ENCODE data around the gene LHPP. TPM values are rescaled to one million over a fixed set of nuclear protein-coding genes. Genes with fewer than 3 reads are reported as not detected.

LHPP gene
- total and polyA plus RNA-seq, 8 donors: 8.5 to 48.7 (median 17.0) TPM

DNA sequence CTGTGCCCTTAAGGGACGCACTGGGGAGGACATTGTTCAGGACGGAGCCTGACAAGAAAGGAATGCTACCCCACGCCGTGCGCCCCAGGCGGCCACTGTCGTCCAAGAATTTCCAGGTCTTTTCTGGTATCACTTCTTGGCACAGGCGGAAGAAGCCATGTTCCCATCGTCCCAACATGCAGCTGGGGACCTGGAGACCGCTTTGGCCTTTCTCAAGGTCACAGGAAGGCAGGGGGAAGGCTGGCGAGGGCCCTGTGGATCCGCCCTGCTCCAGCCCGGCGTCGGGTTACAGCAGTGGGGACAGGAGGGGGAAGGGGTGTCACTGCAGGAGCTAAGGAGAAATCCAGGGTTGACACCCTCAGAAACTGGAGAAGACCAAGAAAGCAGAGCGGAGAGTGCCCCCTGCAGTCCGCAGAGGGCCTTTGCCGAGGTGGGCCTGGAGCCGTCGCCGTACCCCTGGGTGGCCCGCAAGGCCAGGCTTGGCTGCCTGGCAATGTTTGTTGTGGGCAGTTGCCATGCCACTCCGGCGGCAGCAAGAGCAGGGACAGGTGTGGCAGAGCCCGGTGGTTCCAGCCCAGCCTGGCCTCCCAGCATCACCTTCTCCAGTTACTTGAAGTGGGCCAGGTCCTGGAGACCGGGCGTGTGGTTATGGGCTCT, 104.1 kb downstream of the LHPP start:
- DNase-seq: peak; percentile 63 to 81
- TF ChIP-seq EP300 (IDR thresholded peaks at IDR 0.05): no peak
- TF ChIP-seq, protein P1, sequence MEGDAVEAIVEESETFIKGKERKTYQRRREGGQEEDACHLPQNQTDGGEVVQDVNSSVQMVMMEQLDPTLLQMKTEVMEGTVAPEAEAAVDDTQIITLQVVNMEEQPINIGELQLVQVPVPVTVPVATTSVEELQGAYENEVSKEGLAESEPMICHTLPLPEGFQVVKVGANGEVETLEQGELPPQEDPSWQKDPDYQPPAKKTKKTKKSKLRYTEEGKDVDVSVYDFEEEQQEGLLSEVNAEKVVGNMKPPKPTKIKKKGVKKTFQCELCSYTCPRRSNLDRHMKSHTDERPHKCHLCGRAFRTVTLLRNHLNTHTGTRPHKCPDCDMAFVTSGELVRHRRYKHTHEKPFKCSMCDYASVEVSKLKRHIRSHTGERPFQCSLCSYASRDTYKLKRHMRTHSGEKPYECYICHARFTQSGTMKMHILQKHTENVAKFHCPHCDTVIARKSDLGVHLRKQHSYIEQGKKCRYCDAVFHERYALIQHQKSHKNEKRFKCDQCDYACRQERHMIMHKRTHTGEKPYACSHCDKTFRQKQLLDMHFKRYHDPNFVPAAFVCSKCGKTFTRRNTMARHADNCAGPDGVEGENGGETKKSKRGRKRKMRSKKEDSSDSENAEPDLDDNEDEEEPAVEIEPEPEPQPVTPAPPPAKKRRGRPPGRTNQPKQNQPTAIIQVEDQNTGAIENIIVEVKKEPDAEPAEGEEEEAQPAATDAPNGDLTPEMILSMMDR (IDR thresholded peaks at IDR 0.05): peak in 3 of 7 experiments; percentile 4 to 21 (median 18)
- no peak for TF ChIP-seq POLR2AphosphoS5 (IDR thresholded peaks at IDR 0.05)
- no peak for TF ChIP-seq POLR2A (IDR thresholded peaks at IDR 0.05)
- intact Hi-C loops (cut with DNase I; ENCODE audit: low total_unique reads): no loop called here
- Histone ChIP-seq H3K36me3 (no peaks in the 10 kb centered on the region), H3K4me3 (no peak overlapping the region), H3K9me3 (no peaks in the 10 kb centered on the region), H3K27me3 (no peaks in the 10 kb centered on the region), H3K4me1 (peaks cover 5 to 23% (median 9%) of the 10 kb centered on the region in 4 donors), H3K27ac (no peak overlapping the region)
- 27 to 61% (median 48%) methylated on average over 24 to 27 of the region's 27 CpGs for WGBS, 5 donors

DNA sequence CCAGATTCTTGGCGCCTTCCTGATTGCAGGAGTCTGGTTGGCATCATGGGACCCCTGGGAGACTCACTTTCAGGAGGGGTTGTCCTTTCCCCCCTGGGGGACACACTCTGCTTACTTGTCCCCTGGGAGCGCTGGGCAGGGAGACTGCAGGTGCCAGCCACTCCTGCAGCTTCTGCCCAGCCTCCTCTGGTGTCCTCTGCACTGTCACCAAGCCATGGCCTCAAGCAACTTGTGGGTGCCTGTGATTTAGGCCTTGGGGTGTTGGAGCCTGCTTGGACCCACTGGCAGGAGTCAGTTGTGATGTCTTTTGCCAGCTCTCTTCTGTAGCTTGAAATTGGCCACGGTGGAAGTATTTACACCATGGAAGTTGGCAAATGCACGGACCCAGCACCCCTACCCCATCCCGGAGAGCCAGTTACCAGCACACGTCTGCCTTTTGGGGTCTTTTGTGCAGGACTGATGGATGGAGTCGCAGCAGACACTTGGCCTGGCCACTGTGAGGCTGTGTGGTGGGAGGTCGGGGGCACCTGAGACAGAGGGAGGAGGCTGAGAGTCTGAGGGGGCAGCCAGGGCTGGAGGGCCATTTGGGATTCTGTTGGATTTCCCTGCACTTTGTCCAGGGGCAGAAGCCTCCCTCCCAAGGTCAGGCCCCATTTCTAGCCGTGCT, 104.7 kb downstream of the LHPP start:
- DNase-seq: no peak
- Histone ChIP-seq H3K27me3 (no peaks in the 10 kb centered on the region), H3K36me3 (no peaks in the 10 kb centered on the region), H3K27ac (no peak overlapping the region), H3K4me1 (peaks cover 0 to 17% (median 8%) of the 10 kb centered on the region in 4 donors), H3K9me3 (no peaks in the 10 kb centered on the region), H3K4me3 (no peak overlapping the region)
- 85 to 92% (median 88%) methylated on average over 6 to 9 of the region's 9 CpGs for WGBS, 5 donors
- intact Hi-C loops (cut with DNase I; ENCODE audit: low total_unique reads): no loop called here
- TF ChIP-seq, protein P1 (IDR thresholded peaks at IDR 0.05): no peak
- TF ChIP-seq EP300 (IDR thresholded peaks at IDR 0.05) (no peak), POLR2A (IDR thresholded peaks at IDR 0.05) (no peak), POLR2AphosphoS5 (IDR thresholded peaks at IDR 0.05) (no peak)

DNA sequence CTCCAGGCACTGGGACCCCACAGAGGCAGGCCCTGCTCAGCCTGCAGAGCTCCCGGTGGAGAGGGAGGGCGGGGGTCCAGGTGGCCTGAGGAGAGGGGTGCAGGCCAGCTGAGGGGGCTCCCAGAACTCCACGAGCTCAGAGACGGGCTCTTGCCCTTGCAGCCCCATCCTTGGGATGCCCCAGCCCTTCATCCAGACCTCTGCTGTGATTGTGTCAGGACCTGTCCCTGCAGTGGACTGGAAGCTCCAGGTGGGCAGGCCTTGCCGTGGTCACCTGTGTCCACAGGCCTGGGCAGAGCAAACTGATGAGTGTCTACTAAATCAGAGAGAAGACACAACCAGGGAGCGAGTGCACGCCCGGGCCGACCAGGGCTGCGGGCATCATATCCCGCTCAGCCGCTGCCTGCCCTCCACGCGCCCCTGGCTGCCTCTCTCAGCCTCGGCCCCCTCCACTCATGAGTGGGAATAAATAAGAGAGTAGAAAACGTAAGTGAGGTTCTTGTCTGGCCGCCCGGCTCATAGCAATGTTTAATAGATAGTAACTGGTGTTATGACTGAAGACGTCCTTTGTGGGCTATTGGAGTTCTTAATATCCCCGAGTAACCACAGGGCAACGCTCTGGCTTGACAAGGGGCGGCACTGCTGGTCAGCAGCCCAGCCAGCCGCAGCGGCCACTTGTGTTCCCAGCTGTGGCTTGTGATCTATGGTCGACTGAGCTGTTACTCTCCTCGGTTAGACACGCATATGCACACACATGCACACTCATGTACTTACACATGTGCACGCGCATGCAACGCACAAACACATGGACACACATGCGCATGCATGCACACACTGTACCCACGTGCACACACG, 105.6 kb downstream of the LHPP start:
- no peak for DNase-seq
- no peak overlapping the region for H3K4me3 ChIP-seq
- H3K36me3 ChIP-seq: no peaks in the 10 kb centered on the region
- H3K9me3 ChIP-seq: no peaks in the 10 kb centered on the region
- H3K4me1 ChIP-seq: peaks cover 0 to 14% (median 8%) of the 10 kb centered on the region in 4 donors
- TF ChIP-seq EP300 (IDR thresholded peaks at IDR 0.05) (no peak), POLR2A (IDR thresholded peaks at IDR 0.05) (no peak), POLR2AphosphoS5 (IDR thresholded peaks at IDR 0.05) (no peak)
- TF ChIP-seq, protein P1 (IDR thresholded peaks at IDR 0.05): no peak
- intact Hi-C loops (cut with DNase I; ENCODE audit: low total_unique reads): no loop called here
- WGBS, 5 donors: 88 to 95% (median 92%) methylated on average over 26 to 33 of the region's 33 CpGs
- H3K27ac ChIP-seq: no peak overlapping the region
- H3K27me3 ChIP-seq: no peaks in the 10 kb centered on the region

DNA sequence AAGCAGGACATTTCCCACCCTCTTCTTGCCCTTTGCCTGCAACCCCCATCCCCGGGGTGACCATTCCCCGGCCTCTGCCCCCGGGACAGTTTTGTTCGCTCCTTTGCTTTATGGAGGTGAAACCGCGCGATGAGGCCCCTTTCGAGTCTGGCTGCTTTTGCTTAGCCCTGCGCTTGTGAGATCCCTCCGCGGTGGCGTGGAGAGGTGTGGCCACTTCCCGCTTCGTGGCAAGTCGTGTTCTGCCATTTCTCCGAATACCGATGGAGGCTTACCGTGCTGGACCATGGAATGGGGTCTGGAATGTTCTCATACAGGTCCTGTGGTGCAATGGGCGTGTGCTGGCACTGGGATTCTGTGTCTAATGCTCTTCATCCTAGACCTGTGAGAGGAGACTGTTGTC, 106.7 kb downstream of the LHPP start:
- DNase-seq: no peak
- Histone ChIP-seq H3K4me1 (peaks cover 0 to 14% (median 8%) of the 10 kb centered on the region in 4 donors), H3K27me3 (no peaks in the 10 kb centered on the region), H3K36me3 (no peaks in the 10 kb centered on the region), H3K9me3 (no peaks in the 10 kb centered on the region), H3K4me3 (no peak overlapping the region), H3K27ac (no peak overlapping the region)
- 89 to 96% (median 92%) methylated on average over 19 of the region's 19 CpGs for WGBS, 5 donors
- intact Hi-C loops (cut with DNase I; ENCODE audit: low total_unique reads): no loop called here
- no peak for TF ChIP-seq EP300 (IDR thresholded peaks at IDR 0.05)
- TF ChIP-seq, protein P1 (IDR thresholded peaks at IDR 0.05): no peak
- TF ChIP-seq POLR2A (IDR thresholded peaks at IDR 0.05): no peak
- TF ChIP-seq POLR2AphosphoS5 (IDR thresholded peaks at IDR 0.05): no peak
